HL-60/S4 (cell line): ENCODE measurements around the gene NCS1.

Experiments
- in situ Hi-C: fragments of 300-500 bp; cut with MboI; formaldehyde crosslinking; loops from 2 replicates; pipeline ENCODE4 v1.14.3; 2022; ENCODE audit warnings: low sequenced_read_pairs

Gene NCS1

DNA sequence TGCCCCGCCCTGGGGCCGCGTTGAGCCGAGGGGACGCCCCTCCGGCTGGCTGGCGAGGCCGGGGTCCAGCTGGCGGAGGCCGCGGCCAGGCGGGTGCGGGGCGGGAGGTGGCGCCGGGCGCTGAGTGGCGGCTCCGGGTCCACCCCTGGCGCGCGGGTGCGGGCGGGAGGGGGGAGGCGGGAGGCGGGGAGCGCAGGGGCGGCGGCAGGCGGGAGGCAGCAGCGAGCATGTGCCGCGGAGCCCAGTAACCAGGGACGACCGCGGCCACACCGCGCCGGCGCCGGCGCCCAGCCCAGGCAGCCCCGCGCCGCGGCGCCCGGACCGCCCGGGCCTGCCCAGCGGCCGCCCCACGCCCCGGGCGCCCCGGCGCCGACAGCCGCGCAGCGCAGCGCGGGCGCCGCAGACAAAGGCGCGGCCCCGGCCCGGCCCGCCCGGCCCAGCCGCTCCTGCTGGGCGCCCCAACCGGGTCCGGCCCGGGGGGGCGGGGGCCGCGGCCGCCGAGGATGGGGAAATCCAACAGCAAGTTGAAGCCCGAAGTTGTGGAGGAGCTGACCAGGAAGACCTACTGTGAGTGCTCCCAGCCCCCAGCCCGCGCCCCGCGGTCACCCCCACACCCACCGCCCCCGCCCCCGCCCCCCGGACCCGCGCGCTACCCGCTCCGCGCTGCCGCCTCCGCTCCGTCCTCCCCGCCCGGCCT is at the start of gene NCS1:
Gene NCS1, plus strand, starts transcription at position 244 of the 697 bp plus-strand sequence. Its CDS starts 260 bp downstream, at position 504.
- in situ Hi-C loops: no loop called here

GRCh38 chr9:130122456-130122855 is 49.7 kb upstream of the NCS1 start:
- in situ Hi-C loops: loop anchor here (25.0 kb wide), 1 partner anchor 215 kb away; no protein-coding TSS in a partner anchor

GRCh38 chr9:130124085-130124860 is 47.9 kb upstream of the NCS1 start:
- in situ Hi-C loops: loop anchor here (25.0 kb wide), 1 partner anchor 213 kb away; no protein-coding TSS in a partner anchor

DNA sequence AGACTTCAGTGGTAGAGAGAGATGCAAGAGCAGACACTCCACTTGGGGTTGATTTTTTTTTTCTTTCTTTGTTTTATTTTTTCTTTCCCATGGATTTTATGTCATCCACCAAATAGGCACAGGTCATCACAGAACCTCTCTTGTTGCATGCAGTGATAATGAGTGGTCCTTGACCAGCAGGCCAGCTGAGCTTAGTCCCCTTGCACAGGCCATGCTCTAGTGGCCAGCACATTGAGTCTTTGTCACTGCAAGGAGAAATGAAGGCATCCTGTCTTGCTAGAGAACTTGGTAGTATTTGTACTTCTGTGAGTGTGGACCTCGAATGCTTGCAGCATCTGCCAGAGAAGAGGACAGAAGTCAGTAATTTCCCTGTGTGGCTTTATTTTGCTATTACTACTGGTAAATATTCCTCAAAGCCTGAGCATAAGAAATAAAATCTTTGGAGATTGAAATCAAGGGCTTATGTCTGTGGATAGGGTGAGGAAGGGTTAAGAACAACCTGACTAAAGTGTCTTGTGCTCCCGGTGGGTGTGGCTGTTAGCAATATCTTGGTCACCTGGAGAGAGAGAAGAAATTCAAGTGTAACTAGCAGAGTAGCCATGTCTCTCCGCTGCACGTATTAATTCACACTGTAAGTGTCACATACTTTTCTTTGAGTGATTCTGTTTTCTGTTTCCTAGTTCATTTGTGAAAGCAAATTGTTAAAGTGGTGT is 45.3 kb upstream of the NCS1 start:
- in situ Hi-C loops: no loop called here

DNA sequence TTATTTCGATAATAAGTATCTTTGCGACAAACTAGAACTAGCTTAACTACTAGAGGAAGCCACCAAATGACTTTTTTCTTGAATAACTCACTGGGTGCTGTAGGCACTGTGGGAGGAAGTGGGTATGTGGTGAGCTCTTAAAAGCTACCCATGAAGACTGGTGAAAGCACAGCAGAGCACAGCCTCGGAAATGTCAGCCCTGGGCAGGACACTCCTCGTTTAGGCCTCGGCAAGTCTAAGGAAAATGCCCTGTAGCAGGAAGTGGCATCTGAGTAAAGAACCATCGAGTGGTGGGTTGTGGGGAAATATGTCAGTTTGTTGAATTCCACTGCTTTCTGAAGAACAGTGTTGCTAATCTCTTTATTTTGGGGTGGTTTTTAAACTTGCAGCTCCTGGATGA is 44.0 kb upstream of the NCS1 start:
- in situ Hi-C loops: no loop called here

GRCh38 chr9:130128733-130129431 is 43.3 kb upstream of the NCS1 start:
- in situ Hi-C loops: no loop called here

DNA sequence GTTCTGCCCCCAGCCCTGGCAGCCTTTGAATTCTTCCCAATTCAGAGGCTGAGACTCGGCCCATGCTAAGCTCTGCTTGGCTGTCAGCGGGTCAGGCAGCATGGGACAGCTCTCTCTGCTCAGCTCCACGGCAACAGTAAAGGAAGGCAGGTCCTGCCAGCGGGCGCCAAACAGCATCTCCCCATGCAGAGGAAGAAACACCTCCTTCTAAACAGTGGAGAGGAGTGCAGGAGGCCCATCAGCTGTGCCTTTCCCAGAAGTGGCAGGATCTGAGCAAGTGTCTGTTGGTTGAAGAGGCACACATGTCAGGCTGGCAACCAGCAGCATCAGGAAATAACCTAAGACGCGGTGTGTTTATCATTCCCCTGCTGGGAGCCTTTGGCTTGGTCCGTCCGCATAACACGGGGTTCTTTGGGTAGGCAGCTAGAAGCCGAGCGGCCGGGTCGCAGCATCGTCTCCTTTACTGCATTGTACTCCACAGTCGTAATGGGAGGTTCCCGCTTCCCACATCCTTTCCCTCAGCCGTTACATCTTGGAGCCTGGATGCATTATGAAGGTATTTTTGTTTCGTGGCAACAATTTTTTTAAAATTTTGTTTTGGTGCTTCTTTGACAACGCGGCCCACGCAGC is 42.7 kb upstream of the NCS1 start:
- in situ Hi-C loops: no loop called here

- in situ Hi-C loops: no loop called here
Measured at GRCh38 chr9:130132746-130133145, 39.5 kb upstream of the NCS1 start.

DNA sequence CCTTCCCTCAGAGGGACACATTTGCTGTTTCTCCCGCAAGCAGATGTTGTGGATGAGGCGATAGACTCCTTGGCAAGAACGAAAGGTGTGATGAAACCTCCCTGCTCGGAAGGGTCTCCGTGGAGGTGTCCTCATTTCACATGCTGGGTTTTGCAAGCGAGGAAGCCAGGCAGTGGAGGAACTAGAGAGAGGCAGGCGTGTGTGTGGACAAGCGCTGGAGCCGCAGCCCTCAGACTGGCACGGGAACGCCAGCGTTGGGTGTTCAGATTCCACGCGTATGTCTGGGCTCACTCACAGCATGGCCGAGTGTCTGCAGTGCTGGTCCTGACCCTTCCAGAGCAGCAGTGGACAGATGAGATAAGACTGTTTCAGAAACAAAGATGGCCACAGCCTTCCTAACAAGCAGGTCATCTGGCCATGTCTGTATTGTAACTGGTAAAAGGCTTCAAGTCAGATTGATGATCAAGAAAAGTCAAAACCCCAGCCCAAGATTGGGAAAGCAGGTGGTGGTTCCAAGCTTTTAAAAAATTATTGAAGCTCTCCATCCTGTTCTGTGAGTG is 35.0 kb upstream of the NCS1 start:
- in situ Hi-C loops: no loop called here

GRCh38 chr9:130137641-130138081 is 34.5 kb upstream of the NCS1 start:
- in situ Hi-C loops: no loop called here

GRCh38 chr9:130138171-130138653 is 34.0 kb upstream of the NCS1 start:
- in situ Hi-C loops: no loop called here

DNA sequence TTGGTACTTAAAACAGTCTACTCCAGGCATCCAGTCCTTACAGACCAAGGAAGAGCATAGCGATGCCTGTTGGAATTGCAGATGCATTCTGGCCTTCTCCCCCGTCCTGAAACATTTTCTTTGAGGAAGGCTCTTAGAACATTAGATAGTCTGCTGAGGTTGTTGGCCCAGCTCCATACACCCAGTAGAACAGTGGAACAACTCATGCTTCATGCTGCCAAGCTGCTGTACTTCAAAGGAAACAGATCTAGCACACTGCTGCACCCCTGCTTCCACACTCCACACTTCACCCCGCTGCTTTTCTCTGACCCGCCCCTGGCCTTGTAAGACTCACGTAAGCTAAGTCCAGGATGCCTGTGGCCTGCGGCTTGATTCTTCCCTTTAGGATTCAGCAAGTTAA is 33.4 kb upstream of the NCS1 start:
- in situ Hi-C loops: no loop called here

DNA sequence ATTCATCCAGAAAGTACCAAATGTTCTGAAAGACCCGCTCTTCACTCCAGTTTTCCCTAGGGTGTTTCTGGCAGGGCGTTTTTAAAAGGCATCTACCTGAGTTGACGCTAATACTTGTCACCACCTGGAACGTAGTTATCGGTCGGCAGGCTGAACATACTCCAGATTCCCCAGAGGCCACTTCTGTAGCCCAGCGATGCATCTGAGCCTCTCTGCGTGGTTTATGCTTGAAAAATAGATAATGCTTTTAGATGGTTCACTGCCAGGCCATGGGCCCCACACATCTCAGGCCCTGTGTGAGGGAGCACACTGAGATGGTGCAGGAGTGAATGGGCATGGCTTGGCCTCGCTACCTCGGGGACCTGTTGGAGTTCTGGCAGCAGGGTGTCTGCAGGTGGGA is 33.0 kb upstream of the NCS1 start:
- in situ Hi-C loops: no loop called here

DNA sequence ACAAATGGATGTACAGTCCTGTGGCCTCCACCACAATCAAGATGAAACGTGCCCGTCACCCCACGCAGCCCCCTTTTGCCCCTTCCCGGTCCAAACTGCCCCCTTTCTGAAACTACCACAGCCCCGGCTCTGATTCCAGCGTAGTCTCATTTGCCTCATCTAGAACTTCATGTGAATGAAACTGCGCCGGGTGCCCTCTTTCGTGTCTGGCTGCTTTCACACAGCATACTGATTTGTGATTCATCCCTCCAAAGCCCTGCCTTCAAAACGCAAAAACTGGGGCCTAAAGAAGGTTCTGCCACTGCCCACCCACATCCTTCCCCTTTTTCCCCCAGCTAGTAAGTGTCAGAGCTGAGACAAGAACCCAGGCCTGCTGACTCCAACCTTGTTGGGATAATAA is 31.5 kb upstream of the NCS1 start:
- in situ Hi-C loops: no loop called here

- in situ Hi-C loops: no loop called here
Measured at GRCh38 chr9:130142056-130142455, 30.1 kb upstream of the NCS1 start.

- in situ Hi-C loops: no loop called here
Measured at GRCh38 chr9:130142641-130143040, 29.6 kb upstream of the NCS1 start.

DNA sequence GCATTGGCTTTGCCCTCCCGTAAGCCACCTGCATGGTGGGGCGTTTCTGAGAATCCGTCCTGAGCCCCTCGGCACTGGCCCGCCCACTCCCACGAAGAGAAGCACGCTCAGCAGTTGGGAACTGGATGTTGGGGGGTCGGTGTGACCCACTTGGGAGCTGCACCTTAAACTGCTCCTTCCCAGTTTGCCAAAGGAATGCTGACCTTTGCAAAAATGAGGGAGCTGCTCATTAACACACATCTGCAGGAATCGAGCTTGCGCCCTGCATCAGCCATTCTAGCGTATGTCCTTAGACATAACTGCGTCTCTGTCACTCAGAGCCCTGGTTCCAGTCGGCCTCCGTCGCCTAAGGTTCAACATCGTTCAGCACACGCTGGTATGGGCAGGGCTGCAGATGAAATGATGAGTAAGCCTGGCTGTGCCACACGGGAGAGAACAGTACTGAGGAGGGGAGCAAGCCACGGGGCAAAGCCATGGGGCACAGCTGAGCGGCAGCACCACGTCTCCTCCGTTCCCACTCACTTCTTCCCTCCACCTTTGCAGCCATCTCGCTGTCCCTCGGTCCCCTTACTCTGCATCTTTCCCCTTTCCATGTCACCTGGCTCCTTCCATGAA is 28.8 kb upstream of the NCS1 start:
- in situ Hi-C loops: no loop called here

- in situ Hi-C loops: no loop called here
Measured at GRCh38 chr9:130143958-130144366, 28.2 kb upstream of the NCS1 start.

GRCh38 chr9:130144703-130145102 is 27.5 kb upstream of the NCS1 start:
- in situ Hi-C loops: no loop called here

DNA sequence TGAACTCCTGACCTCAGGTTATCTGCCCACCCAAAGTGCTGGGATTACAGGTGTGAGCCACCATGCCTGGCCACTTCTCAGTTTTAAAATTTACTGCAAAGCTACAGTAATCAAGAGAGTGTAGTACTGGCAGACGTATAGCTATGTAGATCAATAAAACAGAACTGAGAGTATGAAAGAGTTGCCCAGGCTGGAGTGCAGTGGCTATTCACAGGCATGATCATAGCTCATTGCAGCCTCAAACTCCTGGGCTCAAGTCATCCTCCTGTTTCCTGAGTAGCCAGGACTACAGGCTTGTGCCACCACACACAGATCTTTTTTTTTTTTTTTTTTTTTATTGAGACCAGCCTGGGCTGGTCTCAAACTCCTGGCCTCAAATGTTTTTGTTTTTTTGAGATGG is 26.5 kb upstream of the NCS1 start:
- in situ Hi-C loops: no loop called here
